ENCODE data around the gene AGFG1.
"Not testable (repeated sequence)": the region's sequence is repeated elsewhere in the genome, so short reads cannot be mapped to it uniquely, and the experiment has no call there.

Gene AGFG1

DNA sequence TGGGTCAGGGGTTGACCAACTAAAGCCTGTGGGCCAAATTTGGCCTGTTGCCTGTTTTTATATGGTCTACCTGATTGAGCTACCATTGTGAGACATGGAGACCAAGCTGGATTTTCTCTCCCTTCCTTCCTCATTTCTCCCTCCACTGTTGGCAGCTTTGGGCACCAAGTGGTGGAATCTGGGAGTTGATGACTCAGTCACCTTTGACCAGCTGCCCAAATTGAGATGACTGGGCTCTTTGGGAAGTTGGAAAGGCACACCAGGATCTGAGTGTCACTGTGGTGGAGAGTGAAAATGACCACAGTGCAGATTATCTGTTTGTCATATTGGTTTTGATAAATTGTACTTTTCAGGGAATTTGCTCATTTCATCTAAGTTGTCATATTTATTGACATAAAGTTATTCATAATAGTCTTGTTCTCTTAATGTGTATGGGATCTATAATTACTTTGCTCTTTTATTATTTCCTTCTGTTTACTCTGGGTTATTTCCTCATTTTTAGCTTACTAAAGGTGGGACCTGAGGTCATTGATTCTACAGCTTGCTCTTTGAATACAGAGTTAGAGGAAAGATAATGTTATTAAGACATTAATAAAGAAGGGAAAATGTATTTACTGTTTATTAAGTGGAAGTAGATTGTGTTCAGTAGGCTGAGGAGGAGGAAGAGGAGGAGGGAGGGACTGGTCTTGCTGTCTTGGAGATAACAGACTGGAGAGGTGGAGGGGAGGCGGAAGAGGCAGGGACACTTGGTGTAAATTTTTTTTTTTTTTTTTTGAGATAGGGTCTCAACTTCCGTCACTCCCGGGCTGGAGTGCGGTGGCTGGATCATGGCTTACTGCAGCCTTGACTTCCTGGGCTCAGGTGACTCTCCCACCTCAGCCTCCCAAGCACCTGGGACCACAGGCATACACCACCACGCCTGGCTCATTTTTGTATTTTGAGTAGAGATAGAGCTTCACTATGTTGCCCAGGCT is 31.8 kb downstream of the AGFG1 start:
- DNase-seq: no peak

DNA sequence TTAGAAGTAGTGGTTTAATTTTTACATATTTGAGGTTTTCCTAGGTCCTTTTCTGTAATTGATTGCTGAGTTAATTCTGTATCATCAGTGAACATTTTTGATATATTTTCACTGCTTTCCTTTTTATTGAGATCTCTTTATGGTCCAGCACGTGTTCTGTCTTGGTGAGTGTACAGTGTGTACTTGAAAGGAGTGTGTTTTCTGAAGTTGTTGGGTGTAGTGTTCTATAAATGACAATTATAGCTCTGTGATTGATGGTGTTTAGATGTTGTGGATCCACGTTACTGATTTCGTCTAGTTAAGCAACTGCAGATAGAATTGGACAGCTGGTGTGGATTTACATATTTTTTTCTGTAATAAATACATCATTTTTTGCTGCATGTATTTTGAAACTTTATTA is 32.7 kb downstream of the AGFG1 start:
- DNase-seq: no peak

DNA sequence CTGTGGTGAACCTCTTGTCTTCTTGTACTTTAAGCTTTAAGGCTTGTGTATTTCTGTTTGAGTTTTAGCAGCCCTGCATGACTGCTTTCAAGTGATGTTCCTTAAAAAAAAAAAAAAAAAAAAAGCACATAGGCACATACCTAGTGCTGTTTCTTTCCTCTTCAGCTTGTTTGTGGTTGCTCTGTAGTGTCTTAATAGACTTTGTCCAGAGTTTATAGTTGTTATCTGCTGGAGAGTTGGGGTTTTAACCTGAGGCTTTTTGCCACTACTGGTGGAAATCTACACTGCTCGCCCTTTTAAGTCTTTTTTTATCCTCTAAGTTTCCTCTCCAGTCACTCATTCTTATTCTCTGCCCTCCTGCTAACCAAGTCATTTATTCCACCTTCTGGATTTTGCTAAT is 34.5 kb downstream of the AGFG1 start:
- DNase-seq: no peak

- no peak for DNase-seq
These were observed 36.0 kb downstream of the AGFG1 start for GRCh38 chr2:227507963-227508362.

DNA sequence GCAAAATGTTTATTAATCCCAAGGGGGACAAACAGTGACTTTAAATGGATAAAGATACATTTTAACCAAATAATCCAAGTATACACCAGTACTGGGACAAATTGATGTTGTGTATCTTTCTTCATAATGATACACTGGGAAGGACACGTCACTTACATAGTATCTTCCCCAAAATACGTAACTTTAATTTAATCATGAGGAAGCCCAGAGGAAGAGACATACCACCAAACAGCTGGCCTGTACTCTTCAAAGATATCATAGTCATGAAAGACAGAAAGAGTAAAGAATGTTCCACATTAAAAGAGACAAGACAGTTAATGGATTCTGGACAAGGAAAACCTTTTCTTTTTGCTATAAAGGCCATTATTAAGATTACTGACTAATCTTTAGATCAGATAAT is 37.1 kb downstream of the AGFG1 start:
- no peak for DNase-seq

GRCh38 chr2:227509824-227510619 is 38.1 kb downstream of the AGFG1 start:
- no peak for DNase-seq

DNA sequence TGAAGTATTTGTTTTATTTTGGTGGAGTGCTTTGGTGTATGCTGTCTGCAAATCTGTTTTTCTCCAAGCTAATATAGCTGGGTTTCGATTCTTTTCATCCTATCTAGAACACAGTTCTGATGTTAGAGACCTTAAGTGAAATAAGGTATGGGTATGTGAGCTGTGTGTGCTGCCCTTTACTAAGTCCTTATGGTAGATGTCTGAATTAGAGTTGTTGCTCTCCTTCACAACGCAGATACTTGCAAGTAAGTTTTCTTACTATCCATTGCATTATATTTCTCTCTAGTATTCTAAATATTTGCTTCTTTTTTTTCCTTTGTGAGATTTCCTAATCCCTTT is 38.6 kb downstream of the AGFG1 start:
- DNase-seq: no peak

DNA sequence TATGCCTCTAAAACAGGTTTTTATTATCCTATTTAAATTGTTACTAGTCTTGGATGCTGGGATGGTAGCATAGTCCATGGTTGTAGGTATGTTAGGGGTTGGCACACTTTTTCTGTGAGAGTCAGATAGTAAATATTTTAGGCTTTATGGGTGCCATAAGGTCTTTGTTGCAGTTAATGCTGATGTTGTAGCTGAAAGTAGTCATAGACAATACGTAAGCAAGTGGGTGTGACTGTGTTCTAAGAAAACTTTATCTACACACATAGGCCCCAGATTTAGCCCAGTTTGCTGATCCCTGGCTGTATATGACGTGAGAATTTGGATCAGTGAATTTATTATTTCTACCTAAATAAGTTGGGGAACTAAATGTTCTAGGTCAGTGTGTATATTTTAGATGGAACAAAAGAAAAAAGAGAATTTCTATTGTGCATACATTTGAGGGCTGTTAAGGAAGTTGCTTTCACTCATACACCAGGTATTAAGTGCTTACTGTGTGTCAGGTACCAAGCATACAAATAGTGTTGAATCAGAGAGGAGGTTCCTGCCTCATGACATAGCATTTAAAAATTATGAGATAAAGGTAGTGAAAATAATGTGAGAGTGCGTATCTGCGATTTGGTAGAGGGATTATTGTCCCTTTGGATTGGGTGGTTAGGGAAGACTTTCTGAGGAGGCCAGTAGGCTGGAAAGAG is 39.4 kb downstream of the AGFG1 start:
- DNase-seq: no peak

- no peak for DNase-seq
These were observed 40.0 kb downstream of the AGFG1 start for GRCh38 chr2:227511955-227512354.

- DNase-seq: no peak
These were observed 41.2 kb downstream of the AGFG1 start for GRCh38 chr2:227513113-227513512.

- no peak for DNase-seq
These were observed 43.8 kb downstream of the AGFG1 start for GRCh38 chr2:227515742-227516141.

DNA sequence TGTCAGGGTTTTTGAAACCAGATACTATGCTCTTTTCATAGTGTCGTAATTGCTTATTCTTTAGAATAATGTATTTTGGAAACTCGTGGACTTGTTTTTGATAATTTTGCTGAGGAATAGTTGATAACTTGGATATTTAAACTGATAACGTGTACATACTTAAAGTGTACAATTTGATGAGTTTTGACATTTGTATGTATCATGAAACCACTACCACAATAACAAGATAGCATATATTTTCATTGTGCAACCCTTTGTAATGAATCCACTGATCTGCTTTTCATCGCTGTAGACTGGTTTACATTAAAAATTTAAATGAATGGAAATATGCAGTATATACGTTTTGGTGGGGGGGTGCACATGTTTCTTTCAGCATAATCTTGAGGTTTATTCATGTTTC is 45.8 kb downstream of the AGFG1 start:
- no peak for DNase-seq

DNA sequence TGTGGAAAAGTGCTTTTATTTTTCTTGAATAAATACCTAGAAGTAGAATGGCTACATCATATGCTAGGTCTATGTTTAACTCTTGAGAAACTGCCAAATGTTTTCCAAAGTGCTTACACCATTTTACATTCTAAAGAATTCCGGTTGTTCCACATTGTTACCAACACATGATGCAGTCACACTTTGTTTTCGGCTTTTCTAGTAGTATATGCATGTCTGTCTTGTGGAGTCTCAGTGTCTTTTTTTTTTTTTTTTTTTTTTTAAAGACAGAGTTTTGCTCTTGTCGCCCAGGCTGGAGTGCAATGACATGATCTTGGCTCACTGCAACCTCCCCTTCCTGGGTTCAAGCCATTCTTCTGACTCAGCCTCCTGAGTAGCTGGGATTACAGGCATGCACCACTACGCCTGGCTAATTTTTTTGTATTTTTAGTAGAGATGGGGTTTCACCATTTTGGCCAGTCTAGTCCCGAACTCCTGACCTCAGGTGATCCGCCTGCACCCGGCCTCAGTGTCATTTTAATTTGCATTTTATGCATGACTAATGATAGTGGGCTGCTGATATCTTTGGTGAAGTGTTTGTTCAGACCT is 46.4 kb downstream of the AGFG1 start:
- not testable (repeated sequence) for DNase-seq

DNA sequence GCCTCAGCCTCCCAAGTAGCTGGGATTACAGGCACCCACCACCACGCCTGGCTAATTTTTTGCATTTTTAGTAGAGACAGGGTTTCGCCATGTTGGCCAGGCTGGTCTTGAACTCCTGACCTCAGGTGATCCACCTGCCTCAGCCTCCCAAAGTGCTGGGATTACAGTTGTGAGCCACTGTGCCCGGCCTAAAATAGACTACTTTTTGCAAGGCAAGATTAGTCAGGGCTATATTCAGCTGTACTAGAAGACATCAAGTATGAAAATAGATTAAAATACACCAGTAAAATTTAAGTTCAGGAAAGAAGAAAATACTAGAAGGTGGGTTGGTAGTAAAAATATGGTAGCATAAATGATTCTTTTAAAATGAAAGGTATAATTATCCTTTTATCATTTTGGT is 49.2 kb downstream of the AGFG1 start:
- DNase-seq: not testable (repeated sequence)

- DNase-seq: no peak
These were observed 52.7 kb downstream of the AGFG1 start for GRCh38 chr2:227524665-227525064.

- DNase-seq: no peak
These were observed 55.4 kb downstream of the AGFG1 start for GRCh38 chr2:227527351-227527750.

GRCh38 chr2:227528803-227529202 is 56.8 kb downstream of the AGFG1 start:
- no peak for DNase-seq

DNA sequence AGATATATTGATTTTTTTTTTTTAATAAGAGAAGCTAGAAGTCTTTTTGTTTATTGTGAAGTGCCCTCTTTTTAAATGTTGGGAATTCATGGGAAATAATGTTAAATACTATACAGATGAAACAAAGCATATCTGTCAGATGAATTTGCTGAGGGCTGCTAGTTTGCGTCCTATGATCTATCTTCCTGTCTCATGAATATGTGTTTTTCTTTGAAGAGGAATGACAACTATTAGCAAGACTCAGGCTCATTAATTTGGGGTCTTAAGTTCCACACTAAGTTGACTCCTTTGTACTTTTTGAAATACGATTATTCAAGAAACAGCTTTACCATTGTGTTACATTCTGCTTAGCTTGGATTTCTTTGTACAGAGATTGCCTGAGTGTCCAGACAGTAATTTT is 57.9 kb downstream of the AGFG1 start:
- no peak for DNase-seq

DNA sequence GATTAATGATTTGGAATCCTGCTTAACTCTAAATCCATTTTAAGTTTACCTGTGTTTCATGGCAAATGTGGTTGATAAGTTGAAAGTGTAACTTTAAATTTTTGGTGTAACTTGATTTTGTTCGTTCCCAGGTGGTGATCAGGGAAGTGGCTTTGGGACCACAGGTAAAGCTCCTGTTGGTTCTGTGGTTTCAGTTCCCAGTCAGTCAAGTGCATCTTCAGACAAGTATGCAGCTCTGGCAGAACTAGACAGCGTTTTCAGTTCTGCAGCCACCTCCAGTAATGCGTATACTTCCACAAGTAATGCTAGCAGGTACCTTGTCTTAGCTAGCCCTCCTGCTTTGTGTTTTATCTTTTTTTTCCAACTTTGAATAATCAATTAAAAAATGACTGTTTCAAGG is 62.8 kb downstream of the AGFG1 start:
- no peak for DNase-seq

DNA sequence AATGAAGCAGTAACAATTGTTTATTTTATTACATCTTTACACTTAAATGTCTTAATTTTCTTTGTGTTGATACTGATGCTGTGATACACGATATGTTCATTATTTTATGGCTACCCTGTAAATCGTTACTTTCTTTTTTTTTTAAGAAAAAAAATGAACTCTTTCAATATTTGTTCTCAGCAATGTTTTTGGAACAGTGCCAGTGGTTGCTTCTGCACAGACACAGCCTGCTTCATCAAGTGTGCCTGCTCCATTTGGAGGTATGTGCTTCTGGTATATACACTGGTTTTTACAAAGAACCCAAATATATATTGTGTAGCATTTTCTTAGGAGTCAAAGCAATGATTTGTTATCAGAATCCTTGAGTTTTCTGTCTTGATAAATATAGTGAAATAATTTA is 64.5 kb downstream of the AGFG1 start:
- DNase-seq: no peak

DNA sequence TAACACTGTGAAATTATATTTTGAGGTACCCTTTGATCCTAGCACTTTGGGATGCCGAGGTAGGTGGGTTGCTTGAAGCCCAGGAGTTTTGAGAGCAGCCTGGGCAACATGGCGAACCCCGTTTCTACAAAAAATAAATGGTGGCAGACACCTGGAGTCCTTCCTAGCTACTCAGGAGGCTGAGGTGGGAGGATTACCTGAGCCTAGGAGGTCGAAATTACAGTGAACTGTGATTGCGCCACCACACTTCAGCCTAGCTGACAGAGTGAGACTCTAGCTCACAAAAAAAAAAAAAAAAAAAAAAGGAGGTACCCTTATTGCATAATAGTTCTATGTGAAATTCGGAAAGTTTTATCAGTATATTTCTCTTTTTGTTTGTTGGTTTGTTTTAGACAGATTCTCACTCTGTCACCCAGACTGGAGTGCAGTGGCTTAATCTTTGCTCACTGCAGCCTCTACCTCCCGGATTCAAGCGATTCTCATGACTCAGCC is 67.6 kb downstream of the AGFG1 start:
- no peak for DNase-seq

DNA sequence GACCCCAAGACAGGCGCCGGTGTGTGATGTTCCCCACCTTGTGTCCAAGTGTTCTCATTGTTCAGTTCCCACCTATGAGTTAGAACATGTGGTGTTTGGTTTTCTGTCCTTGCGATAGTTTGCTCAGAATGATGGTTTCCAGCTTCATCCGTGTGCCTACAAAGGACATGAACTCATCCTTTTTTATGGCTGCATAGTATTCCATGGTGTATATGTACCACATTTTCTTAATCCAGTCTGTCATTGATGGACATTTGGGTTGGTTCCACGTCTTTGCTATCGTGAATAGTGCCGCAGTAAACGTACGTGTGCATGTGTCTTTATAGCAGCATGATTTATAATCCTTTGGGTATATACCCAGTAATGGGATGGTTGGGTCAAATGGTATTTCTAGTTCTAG is 68.4 kb downstream of the AGFG1 start:
- DNase-seq: not testable (repeated sequence)

GRCh38 chr2:227545990-227546389 is 74.0 kb downstream of the AGFG1 start:
- peak; percentile 51 for DNase-seq
